Activated CD4-positive, alpha-beta T cell treated with anti-CD3 and anti-CD28 coated beads, Interleukin-2, amount 50 U/mL, for 4 hours (primary cell): Measurements from ENCODE around the gene GCH1.
A peak's percentile ranks its signal among the peaks of the same experiment; 100 is the strongest.
"Not testable (repeated sequence)": the region's sequence is repeated elsewhere in the genome, so short reads cannot be mapped to it uniquely, and the experiment has no call there.

ENCODE experiments used
- DNase-seq, 2 experiments: peaks; one replicate each; pipeline ENCODE4 v3.0.0-alpha.2; 2020

Gene GCH1, protein sequence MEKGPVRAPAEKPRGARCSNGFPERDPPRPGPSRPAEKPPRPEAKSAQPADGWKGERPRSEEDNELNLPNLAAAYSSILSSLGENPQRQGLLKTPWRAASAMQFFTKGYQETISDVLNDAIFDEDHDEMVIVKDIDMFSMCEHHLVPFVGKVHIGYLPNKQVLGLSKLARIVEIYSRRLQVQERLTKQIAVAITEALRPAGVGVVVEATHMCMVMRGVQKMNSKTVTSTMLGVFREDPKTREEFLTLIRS

DNA sequence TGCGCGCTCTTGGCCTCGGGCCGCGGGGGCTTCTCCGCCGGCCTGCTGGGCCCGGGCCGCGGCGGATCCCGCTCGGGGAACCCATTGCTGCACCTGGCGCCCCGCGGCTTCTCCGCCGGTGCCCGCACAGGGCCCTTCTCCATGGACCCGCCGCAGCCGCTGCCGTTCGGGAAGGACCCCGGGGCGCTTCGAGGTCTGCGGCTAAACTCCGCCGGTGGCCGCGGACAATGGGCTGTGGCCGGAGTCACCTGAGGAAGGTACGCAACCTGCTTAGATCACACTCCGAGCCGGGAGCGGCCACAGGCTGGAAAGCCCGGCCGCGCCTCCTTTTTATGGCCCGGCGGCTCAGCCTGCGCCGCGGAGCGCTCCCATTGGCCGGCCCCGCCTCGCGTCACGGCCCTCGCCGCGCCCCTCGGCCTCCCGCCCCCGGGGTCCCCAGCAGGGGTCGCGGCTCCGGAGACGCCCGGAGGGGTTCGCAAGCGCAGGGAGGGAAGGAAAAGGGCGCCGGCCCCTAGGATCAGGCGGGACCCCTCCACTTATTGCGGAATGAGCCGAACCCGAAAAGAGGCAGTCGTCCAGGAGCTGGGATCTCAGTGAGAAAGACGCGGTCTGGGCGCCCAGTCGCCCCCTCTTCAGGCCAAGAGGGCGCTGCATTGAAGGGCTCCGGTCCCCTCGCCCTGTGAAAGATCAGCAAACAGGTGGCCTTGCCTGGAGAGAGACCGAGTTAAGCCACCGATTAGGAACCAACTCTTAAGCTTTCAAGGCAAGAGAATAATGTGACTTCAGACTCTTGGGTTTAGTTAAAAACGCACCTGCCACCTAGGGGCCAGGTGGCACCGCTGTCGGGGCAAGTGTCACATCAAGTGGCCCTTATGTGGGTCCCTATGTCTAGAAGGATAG is at the start of gene GCH1:
TSS of gene GCH1 (minus strand) at position 306 of the 900 bp plus-strand sequence. CDS start at position 143, 163 bp downstream.
- peak; percentile 59 to 63 for DNase-seq

DNA sequence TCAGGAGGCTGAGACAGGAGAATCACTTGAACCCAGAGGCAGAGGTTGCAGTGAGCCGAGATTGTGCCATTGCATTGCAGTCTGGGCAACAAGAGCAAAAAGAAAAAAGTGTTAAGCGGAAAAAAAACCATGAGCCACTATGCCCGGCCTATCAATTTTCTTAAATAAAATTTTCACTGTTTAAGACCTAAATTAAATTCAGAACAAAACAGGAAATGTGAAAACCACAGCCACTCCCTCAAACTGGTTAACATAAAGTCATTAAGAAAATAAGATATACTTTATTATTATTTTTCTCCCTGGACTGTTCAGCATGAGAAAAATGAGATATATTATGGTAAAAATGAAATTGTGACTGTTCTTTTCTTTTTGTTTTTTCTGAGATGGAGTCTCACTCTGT is 44.6 kb upstream of the GCH1 start:
- DNase-seq, result no peak

DNA sequence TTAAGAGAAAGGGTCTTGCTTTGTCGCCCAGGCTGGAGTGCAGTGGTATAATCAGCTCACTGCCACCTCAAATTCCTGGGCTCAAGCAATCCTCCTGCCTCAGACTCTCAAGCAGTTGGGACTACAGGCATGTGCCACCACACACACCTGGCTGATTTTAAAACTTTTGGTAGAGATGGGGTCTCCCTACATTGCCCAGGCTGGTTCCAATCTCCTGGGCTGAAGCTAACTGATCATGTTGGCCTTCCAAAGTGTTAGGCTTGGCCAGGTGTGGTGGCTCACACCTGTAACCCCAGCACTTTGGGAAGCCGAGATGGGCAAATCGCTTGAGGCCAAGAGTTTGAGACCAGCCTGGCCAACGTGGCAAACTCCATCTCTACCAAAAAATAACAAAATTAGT is 43.9 kb upstream of the GCH1 start:
- no peak for DNase-seq

DNA sequence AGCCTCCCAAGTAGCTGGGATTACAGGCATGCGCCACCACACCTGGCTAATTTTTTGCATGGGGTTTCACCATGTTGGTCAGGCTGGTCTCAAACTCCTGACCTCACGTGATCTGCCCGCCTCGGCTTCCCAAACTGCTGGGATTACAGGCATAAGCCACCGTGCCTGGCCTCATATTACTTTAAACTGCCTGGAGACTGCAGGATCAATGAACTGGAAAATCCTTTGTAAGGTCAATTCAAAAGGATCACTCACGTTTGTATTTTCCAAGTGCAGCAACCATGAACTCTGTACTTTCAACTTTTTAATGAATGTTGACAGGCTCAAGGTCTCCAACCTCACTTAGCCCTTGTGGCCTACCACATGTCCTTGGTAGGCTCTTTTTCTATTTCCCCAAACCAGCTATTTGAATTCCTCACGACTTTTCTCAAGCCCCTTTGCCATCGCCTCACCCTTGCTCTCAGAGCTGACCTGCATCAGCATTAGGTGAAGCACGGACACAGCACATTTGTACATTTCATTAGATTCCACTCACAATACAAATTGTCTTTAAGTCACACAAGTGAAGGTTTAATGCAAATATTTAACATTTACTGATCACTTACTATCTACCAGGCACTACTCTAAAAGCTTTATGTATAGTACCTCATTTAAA is 42.2 kb upstream of the GCH1 start:
- DNase-seq, result no peak

DNA sequence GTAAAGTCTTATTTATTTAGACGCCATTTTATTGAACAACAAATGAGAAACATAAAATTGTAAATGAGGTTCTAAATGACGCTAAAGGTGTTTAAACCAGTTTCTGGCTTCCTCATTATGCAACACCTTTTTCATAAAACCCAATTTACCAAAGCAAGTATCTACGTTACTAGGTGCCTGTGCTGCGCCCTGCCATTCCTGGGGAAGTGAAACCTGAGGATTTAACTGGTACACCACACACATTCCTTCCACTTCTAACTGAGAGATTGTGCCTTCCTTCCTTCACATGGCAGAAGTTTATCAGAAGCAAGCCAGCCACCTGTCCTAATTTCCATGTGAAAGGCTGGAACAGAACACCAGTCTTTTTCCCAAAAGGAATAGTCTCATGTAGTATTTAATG is 40.3 kb upstream of the GCH1 start:
- no peak for DNase-seq

DNA sequence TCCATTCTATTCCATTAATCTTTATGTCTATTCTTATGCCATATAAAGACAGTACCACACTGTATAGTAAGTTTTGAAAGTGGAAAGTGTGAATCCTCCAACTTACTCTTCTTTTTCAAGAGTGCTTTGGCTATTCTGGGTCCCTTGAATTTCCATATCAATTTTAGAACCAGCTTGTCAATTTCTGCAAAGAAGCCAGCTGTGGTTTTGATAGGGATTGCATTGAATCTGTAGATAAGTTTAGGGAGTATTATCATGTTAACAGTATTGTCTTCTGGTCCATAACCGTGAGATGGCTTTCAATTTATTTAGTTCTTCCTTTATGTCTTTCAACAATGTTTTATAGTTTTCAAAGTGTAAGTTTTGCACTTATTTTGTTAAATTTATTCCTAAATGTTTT is 34.2 kb upstream of the GCH1 start:
- DNase-seq, result no peak

DNA sequence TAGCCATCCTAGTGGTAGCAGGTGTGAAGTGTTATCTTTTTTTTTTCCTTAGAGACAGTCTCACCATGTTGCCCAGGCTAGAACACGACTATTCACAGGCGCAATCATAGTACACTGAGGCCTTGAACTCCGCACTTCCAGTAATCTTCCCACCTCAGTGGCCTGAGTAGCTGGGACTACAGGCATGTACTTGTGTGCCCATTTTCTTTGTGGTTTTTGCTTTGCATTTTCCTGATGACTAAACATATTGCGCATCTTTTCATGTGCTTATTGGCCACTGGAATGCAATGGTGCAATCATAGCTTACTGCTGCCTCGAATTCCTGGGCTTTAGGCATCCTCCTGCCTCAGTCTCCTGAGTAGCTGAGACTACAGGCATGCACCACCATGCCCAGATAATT is 33.3 kb upstream of the GCH1 start:
- DNase-seq, result no peak

DNA sequence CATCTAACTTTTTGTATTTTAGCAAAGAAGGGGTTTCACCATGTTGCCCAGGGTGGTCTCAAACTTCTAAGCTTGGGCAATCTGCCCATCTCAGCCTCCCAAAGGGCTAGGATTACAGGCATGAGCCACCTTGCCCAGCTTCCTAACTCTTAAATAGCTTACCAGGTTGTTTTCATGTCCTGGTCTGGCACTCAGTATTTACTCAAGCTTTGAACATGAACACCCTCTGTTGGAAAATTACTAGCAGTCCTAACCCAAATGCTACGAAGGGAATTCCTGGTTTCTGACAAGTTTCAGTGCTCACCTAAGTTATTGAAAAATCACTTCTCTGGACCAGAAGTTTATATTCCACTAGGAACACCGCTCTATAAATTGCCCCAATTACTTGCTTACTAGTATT is 32.5 kb upstream of the GCH1 start:
- no peak for DNase-seq

DNA sequence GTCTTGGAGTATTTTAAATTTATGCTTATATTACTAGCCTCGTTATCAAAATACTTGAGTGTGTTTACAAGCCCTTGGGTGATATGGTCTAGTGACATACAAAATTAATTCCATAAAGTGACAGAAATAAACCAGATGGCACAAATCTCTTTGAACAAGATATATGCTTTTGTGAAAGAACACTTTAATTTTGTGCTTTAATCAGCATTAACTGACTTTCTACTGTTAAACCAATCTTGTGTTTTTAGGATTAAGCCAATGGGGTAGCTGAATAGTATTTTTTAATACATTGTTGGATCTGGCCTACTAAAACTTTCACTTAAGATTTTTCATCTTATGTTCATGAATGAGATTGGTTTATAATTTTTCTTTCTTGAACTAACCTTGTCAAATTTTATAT is 30.4 kb upstream of the GCH1 start:
- DNase-seq, result no peak

DNA sequence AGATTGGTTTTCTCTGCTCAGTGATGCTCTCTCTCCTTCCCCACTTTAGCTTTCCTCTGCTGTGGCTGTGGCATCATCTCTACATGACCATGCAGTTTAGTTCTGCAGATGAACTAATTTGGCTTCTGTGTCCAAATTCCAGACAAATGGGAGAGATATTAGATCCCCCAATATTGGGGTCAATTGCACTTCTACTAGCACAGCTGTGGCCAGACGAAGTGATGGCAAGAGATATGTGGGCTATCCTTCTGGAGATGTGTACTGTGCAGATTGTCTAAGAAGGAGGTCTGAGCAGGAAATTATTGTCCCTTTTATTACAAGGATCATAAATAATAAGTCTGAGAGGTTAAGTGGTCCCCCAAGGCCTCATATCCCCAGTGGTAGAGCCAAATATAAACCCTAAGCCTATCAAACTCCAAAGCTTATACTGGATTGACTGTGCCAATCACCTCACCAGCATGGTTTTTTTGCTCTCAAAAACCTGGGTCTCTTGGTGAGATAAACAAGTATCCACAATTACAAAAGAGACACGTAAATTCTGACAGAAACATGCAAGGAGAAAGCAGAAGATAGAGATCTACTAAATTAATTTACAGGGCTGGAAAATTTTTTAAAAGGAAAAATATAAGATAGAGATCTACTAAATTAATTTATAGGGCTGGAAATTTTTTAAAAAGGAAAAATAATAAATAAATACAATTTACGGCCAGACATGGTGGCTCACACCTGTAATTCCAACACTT is 29.1 kb upstream of the GCH1 start:
- DNase-seq, result no peak

DNA sequence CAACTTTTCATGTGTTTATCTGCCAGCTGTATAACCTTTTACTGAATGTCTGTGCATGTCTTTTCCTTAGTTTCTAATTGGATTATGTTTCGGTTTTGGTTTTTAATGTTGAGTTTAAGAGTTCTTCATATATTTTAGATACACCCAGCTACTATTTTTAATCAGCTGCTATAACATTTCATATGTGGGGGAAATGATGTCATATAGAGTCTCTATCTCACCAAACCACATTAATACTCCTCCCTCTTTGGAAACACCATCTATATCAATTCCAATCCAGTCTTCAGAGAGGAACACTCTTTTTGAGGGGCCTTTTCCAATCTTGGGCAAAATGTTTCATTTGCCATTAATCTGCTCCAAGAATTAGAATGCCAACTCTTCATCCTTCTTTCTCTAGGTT is 28.5 kb upstream of the GCH1 start:
- DNase-seq, result no peak

DNA sequence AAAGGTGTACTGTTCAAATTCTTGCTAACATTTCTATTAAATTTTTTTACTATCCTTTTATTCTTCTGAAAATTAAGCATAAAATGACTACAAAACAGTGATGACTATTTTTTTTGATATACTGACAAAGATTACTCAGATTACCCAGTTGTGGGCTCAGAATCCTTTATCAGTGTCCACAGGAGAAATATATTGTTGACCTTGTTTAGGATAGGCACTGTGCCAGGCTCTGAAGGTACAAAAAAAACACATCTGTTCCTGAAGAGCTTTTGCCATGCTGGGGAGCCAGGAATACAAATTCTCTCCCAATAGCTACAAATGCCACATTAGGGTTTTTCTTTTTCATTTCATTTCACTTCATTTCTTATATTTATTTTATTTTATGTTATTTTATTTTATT is 26.9 kb upstream of the GCH1 start:
- no peak for DNase-seq

DNA sequence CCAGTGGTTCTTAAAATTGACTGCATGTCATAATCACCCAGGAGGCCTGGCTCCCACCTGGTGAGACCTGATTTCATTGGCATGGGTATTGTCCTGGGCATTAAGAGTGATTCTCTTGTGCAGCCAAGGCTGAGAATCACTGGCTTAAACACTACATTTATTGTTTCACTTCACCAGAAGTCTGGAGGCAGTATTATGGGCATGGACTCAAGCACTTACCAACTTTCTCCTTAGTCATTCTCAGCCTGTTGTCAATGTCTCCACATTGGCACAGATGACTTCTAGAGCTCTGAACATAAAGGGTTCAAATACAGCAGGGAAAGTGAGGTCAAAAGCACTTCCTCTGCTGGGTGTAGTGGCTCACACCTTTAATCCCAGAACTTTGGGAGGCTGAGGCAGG is 25.6 kb upstream of the GCH1 start:
- DNase-seq, result no peak

DNA sequence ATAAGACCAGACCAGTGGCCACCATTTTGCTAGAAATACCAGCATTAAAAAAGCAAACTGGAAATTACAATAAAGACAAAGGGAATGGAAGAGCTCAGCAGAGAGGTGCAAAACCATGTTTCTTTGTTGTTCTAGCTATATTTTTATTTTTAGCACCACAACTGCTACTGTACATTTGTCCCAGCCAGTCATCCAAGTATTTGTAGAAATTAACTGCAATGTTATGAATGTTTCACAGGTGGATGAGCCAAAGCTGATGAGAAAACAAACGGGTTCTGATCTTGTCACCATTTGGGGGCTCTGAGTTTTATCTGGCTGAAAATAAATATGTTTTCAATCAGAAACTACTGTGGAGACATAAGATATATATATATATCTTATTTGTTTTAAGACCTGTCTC is 24.9 kb upstream of the GCH1 start:
- no peak for DNase-seq

DNA sequence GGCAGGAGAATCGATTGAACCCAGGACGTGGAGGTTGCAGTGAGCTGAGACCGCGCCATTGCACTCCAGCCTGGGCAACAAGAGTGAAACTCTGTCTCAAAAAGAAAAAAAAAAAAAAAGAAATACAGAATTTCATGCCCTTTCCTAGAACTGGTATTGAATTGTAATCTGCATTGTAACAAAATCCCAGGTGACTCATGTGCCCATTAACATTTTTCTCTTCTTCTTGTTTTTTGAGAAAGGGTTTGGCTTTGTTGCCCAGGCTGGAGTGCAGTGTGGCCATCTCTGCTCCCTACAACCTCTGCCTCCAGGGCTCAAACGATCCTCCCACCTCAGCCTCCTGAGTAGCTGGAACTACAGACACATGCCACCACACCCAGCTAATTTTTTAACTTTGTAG is 23.9 kb upstream of the GCH1 start:
- DNase-seq, result not testable (repeated sequence)

DNA sequence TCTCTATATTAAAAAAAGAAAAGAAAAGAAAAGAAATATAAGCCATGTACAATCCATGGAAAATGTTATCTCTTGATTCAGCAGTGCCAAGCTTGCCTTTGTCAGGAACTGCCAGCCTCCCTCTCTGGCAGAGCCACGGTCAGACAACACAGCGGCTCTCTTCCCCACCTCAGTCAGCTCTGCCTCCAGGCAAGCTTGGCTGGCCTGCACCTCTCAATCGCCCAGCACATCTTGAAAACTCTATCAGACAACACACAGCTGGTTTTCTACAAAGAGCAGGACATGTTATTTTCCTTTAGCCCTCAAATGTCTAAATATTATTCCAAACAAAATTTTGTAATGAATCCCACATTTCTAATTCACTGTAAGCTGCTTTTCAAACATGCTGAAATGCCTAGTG is 20.0 kb upstream of the GCH1 start:
- DNase-seq, result no peak

DNA sequence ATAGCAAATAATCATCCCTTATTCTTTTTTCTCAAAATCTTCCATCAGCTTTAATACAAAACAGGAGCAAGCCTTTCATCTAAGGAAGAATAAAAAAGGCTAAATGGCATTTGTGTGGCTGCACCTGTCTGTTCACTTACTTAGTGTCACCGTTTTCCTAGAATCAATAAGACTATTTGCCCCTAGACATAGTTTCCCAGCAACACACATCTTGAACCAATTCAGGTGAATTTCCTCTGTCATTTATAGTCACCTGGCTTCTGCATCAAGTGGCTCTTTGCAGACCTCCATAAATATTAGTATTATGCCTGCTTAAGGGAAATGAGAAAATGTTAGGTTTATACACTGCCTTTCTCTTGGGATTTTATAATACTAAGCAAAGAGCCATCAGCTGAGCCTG is 17.4 kb upstream of the GCH1 start:
- DNase-seq, result no peak

DNA sequence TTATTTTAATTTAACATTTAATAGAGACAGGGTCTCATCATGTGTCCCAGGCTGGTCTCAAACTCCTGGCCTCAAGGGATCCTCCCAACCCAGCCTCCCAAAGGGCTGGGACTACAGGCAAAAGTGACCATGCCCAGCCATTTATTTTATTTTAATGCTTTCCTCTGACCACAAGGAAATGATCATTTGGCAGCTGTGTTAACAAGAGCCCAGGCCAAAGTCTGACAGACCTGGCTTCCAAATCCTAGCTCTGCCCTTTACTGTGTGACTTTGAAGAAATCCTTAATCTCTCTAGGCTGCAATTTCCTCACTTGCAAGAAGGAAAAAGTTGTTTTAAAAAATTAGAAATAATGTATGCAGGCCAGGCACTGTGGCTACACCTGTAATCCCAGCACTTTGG is 16.7 kb upstream of the GCH1 start:
- DNase-seq, result no peak

DNA sequence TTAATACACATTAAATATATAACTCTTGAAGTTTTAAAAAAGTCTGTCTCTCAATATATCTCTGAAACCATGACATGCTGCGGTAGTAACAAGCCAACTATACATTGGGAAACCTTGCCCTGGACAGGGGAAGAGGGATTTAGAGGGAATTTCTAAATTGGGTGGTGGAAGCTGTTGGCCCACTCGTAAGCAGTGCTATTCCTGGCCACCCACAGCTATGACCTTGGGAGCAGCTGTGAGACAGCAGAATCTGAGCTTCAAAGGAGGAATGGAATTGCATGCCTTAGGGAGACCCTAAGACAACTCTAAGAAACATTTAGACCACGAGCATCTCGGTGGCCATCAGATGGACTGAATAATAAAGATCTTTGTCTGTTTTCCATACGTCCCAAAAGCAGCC is 15.8 kb upstream of the GCH1 start:
- no peak for DNase-seq

DNA sequence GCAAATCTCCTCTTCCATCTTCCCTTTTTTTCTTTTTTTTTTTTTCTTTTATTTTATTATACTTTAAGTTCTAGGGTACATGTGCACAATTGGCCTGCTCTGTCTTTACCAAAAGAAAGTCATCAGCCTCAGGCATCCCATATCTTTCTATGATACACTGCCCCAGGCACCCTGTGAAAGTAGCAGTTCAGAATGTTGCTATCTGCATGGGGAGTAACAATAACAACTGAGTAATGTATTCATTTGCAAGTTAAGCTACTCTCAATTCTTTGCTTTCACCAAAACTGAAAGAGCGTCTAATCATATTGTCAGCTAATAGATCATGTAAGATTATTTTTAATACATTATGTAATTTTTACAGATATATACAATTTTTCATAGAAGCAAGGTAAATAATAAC is 13.5 kb upstream of the GCH1 start:
- DNase-seq, result no peak

DNA sequence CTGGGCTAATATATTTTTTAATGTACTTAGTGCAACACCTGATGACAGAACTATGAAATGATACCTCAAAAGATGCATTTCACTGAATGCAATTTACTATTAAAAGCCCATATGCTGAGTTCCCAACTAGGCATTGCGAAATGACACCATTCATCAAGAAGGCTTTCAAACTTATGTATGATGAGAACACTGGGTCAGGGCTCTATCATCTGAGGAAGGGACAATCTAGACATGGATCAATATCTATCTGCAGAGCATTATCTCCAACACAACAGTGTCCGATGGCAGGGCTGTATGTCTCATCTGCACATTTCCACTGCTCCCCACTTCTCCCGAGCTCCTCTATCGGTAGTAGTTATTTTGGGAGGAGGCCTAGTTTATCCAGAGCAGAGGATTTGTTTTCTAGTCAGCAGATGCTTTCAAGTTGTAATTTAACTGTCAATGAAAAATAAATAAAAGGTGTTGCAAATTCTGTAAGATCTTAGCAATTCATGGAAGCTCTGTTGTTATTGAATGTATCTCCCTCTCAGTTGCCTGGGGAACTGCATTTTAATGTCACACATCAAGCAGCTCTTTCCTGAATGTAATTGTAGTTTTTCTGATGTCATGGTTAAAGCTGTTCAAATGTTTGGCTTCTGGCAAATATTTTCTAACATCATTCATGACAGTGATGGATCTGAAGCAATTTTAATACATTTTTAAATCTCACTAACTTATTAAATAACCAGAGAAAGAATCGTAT is 7.4 kb upstream of the GCH1 start:
- no peak for DNase-seq

DNA sequence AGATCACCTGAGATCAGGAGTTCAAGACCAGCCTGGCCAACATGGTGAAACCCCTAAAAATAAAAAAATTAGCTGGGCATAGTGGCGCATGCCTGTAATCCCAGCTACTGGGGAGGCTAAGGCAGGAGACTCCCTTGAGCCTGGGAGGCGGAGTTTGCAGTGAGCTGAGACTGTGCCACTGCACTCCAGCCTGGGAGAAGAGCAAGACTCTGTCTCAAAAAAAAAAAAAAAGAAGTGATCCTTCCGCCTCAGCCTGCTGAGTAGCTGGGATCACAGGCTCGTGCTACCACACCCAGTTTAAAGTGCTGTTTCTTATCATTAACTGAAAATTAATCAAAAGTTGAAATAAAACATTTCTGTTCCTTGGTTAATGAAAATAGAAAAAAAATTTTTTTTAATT is 6.3 kb upstream of the GCH1 start:
- not testable (repeated sequence) for DNase-seq

DNA sequence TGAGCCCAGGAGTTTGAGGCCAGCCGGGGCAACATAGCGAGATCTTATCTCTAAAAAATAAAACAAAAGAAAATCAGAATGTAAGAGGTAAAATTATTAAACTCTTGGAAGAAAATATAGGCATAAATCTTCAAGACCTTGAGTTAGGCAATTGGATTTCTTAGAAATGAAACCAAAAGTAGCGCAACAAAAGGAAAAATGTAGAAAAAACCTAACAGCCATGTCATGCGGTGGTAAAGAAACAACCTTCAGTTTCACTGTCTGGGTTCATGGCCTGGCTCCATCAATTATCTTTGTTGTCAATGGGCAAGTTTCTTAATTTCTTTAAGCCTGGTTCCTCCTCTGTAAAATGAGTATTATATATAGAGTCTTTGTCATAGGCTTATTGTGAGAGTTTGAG is 5.6 kb upstream of the GCH1 start:
- DNase-seq, result no peak
